Measurements from ENCODE around the gene TGIF2. TPM values are rescaled to one million over a fixed set of nuclear protein-coding genes. Genes with fewer than 3 reads are reported as not detected.
"Not testable (repeated sequence)": the region's sequence is repeated elsewhere in the genome, so short reads cannot be mapped to it uniquely, and the experiment has no call there.

Gene TGIF2
- total RNA-seq, 2 donors from 2014 or later, result 5.6 to 7.3 TPM

DNA sequence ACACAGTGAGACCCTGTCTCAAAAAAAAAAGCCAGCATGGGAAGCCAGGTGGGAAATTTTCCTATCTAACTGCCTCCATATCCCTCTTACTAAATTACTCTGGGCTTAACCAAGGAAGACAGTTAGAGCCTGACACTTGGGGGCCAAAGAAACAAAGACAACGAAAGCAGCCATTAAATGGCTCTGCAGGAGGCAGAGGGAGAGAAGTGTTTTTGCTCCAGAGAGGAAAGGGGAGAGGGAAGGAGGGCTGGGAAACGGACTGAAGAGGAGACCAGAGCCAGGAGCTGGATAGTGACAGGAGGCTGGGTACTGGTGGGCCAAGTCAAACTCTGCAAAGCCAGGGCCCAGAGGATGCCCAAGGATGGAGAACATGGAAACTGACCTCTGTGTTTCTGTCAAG, 10.7 kb upstream of the TGIF2 start:
- Histone ChIP-seq H3K36me3 (no peaks in the 10 kb centered on the region), H3K9ac (ENCODE audit: low read depth in 2 of 2, low read length in 2 of 2) (no peak overlapping the region), H3K4me3 (no peak overlapping the region), H3K27me3 (no peaks in the 10 kb centered on the region), H3K27ac (no peak overlapping the region), H3K9me3 (no peaks in the 10 kb centered on the region), H3K4me1 (no peaks in the 10 kb centered on the region)
- intact Hi-C loops (cut with DNase I), result no loop called here
- no peak for TF ChIP-seq CTCF (IDR thresholded peaks at IDR 0.05)
- DNase-seq, result no peak

GRCh38 chr20:36563374-36563773, 10.0 kb upstream of the TGIF2 start:
- intact Hi-C loops (cut with DNase I), result no loop called here
- no peak for TF ChIP-seq CTCF (IDR thresholded peaks at IDR 0.05)
- Histone ChIP-seq H3K27ac (no peak overlapping the region), H3K9ac (ENCODE audit: low read depth in 2 of 2, low read length in 2 of 2) (no peak overlapping the region), H3K4me3 (no peak overlapping the region), H3K9me3 (no peaks in the 10 kb centered on the region), H3K4me1 (no peaks in the 10 kb centered on the region), H3K27me3 (no peaks in the 10 kb centered on the region), H3K36me3 (no peaks in the 10 kb centered on the region)
- DNase-seq, result no peak

GRCh38 chr20:36564078-36564725, 9.2 kb upstream of the TGIF2 start:
- H3K4me3 ChIP-seq; DNase-seq; H3K4me1 ChIP-seq; H3K9me3 ChIP-seq; intact Hi-C loops (cut with DNase I); H3K27me3 ChIP-seq; H3K27ac ChIP-seq; H3K36me3 ChIP-seq; H3K9ac ChIP-seq (ENCODE audit: low read depth in 2 of 2, low read length in 2 of 2): not testable (repeated sequence)

DNA sequence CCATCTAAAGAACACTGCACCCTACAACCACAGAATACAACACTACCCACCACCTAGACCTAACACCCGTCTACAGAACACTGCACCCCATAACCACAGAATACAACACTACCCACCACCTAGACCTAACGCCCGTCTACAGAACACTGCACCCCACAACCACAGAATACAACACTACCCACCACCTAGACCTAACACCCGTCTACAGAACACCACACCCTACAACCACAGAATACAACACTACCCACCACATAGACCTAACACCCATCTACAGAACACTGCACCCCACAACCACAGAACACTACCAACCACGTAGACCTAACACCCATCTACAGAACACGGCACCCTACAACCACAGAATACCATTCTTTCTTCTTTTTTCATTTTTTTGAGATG, 8.7 kb upstream of the TGIF2 start:
- H3K27me3 ChIP-seq; H3K4me3 ChIP-seq; DNase-seq; H3K9ac ChIP-seq (ENCODE audit: low read depth in 2 of 2, low read length in 2 of 2); H3K36me3 ChIP-seq; intact Hi-C loops (cut with DNase I); H3K27ac ChIP-seq; H3K4me1 ChIP-seq; H3K9me3 ChIP-seq: not testable (repeated sequence)

DNA sequence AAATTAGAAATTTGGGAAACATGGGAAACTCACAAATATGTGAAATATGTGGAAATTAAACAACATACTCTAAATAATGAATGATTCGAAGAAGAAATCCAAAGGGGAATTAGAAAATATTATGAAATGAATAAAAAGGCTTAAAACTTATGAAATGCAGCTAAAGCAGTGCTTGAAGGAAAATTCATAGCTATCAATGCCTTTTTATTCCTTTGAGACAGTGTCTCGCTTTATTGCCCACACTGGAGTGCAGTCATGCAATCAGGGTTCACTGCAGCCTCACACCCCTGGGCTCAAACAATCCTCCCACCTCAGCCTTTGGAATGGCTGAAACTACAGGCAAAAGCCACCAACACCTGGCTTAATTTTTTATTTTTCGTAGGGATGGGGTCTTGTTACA, 7.9 kb upstream of the TGIF2 start:
- DNase-seq, result no peak
- Histone ChIP-seq H3K36me3 (no peaks in the 10 kb centered on the region), H3K27ac (no peak overlapping the region), H3K27me3 (no peaks in the 10 kb centered on the region), H3K4me3 (no peak overlapping the region), H3K9ac (ENCODE audit: low read depth in 2 of 2, low read length in 2 of 2) (no peak overlapping the region), H3K9me3 (no peaks in the 10 kb centered on the region), H3K4me1 (no peaks in the 10 kb centered on the region)
- intact Hi-C loops (cut with DNase I), result no loop called here
- no peak for TF ChIP-seq CTCF (IDR thresholded peaks at IDR 0.05)

DNA sequence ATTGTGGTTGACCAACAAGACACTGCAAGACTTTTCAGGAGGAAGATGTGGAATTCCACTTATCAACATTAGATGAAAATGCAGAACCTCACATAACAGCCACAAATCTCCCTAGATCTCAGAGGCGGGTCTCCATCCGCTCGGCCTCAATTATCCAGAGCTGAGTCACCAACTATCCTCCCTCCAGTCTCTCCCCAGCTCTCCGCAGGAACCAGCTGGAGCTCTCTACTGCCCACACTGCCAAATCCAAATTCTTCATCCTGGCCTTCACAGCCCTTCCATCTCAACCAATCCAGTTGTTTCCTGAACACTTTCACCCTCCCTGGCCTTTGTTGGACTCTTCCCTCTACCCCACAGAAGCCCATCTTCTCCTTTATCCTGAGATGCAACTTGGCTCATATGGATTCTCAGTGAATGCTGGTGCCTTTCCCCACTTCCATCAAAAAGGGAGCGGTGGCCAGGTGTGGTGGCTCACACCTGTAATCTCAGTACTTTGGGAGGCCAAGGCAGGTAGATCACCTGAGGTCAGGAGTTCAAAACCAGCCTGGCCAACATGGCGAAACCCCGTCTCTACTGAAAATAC, 3.5 kb upstream of the TGIF2 start:
- no peaks in the 10 kb centered on the region for H3K4me1 ChIP-seq
- H3K27ac ChIP-seq, result no peak overlapping the region
- H3K27me3 ChIP-seq, result no peaks in the 10 kb centered on the region
- no peak for TF ChIP-seq CTCF (IDR thresholded peaks at IDR 0.05)
- no peak overlapping the region for H3K9ac ChIP-seq (ENCODE audit: low read depth in 2 of 2, low read length in 2 of 2)
- no peak for DNase-seq
- H3K36me3 ChIP-seq, result no peaks in the 10 kb centered on the region
- intact Hi-C loops (cut with DNase I), result no loop called here
- H3K9me3 ChIP-seq, result no peaks in the 10 kb centered on the region
- no peak overlapping the region for H3K4me3 ChIP-seq
